PC-9 (cell line): ENCODE measurements around the gene PTCD1. TPM values are rescaled to one million over a fixed set of nuclear protein-coding genes. Genes with fewer than 3 reads are reported as not detected.

ENCODE experiments used
- BruUV-seq: library from RNA; stranded (reverse); fragments of 400-500 nt; replicated peaks from 2 replicates; lab custom pipeline; 2021; lab: Mats Ljungman, UMichigan
- CTCF ChIA-PET: fragments of 300-600 bp; sonication (Branson Sonifier 250); formaldehyde crosslinking; loops from one replicate; lab custom pipeline; 2022; ENCODE audit warnings: antibody characterized with exemption; lab: Charles Lee
- POLR2A ChIA-PET: fragments of 300-600 bp; sonication (Branson Sonifier 250); formaldehyde crosslinking; loops from one replicate; lab custom pipeline; 2022; ENCODE audit warnings: antibody characterized with exemption; ENCODE audit not compliant: unreplicated experiment; lab: Charles Lee
- DNase-seq, 2 experiments: peaks; one replicate each; pipeline versions ENCODE4 v3.0.0 to v3.0.0-alpha.2; 2015 to 2022; ENCODE audit warnings: mixed read lengths in 1 of 2
- H2AFZ ChIP-seq: fragments of 200-600 bp; sonication (generic); 2 replicates; pipeline ENCODE4 v1.8.1; 2017; ENCODE audit warnings: antibody characterized with exemption
- H3F3A ChIP-seq: fragments of 200-600 bp; sonication (generic); 2 replicates; pipeline ENCODE4 v1.8.1; 2017; ENCODE audit warnings: antibody characterized with exemption, mild to moderate bottlenecking, low read depth; ENCODE audit not compliant: insufficient read depth
- H3K27ac ChIP-seq: fragments of 200-600 bp; sonication (generic); 2 replicates; pipeline ENCODE4 v1.6.1; 2016; ENCODE audit warnings: mixed run types
- H3K27me3 ChIP-seq: fragments of 200-600 bp; sonication (generic); 2 replicates; pipeline ENCODE4 v1.6.1; 2016; ENCODE audit warnings: low read depth, mixed run types; ENCODE audit not compliant: insufficient read depth
- H3K36me3 ChIP-seq: fragments of 200-600 bp; sonication (generic); 2 replicates; pipeline ENCODE4 v1.6.1; 2016; ENCODE audit warnings: low read depth, mixed run types
- H3K4me1 ChIP-seq: fragments of 200-600 bp; sonication (generic); replicated peaks from 2 replicates; pipeline ENCODE4 v1.6.1; 2016; ENCODE audit warnings: mixed run types; ENCODE audit not compliant: insufficient read depth
- H3K4me2 ChIP-seq: fragments of 200-600 bp; sonication (generic); 2 replicates; pipeline ENCODE4 v1.6.1; 2017; ENCODE audit warnings: mixed run types
- H3K4me3 ChIP-seq: fragments of 200-600 bp; sonication (generic); 2 replicates; pipeline ENCODE4 v1.6.1; 2016; ENCODE audit warnings: mixed run types
- H3K79me2 ChIP-seq: fragments of 200-600 bp; sonication (generic); 2 replicates; pipeline ENCODE4 v1.6.1; 2017; ENCODE audit warnings: low read depth, mixed run types
- H3K9me2 ChIP-seq: fragments of 200-600 bp; sonication (generic); 2 replicates; pipeline ENCODE4 v1.8.1; 2017; ENCODE audit warnings: mild to moderate bottlenecking; ENCODE audit not compliant: insufficient read depth
- H3K9me3 ChIP-seq: fragments of 200-600 bp; sonication (generic); 2 replicates; pipeline ENCODE4 v1.8.1; 2016; ENCODE audit warnings: low read depth; ENCODE audit not compliant: insufficient read depth
- H4K20me1 ChIP-seq: fragments of 200-600 bp; sonication (generic); 2 replicates; pipeline ENCODE4 v1.8.1; 2017; ENCODE audit not compliant: insufficient read depth
- EZH2 ChIP-seq: fragments of 200-600 bp; sonication (generic); IDR thresholded peaks from 2 replicates; pipeline ENCODE4 v1.8.0; 2017; ENCODE audit warnings: antibody characterized with exemption, low read depth
- intact Hi-C: fragments of 100-400 bp; cut with micrococcal nuclease; formaldehyde crosslinking; loops from one replicate; pipeline ENCODE4 v1.10.0; 2022; ENCODE audit not compliant: unreplicated experiment
- total RNA-seq: library from RNA; stranded (reverse); gene quantifications from 2 replicates; pipeline ENCODE4 v1.2.3, GENCODE V29; 2021
- TF ChIP-seq, protein P1 (sequence below): fragments of 200-600 bp; sonication (generic); conservative IDR thresholded peaks from 2 replicates; pipeline ENCODE4 v1.6.1; 2017; ENCODE audit warnings: mixed run types, antibody characterized with exemption, mild to moderate bottlenecking, moderate library complexity

PTCD1 gene
- total RNA-seq, 1 experiment from 2014 or later, result 8.0 TPM

DNA sequence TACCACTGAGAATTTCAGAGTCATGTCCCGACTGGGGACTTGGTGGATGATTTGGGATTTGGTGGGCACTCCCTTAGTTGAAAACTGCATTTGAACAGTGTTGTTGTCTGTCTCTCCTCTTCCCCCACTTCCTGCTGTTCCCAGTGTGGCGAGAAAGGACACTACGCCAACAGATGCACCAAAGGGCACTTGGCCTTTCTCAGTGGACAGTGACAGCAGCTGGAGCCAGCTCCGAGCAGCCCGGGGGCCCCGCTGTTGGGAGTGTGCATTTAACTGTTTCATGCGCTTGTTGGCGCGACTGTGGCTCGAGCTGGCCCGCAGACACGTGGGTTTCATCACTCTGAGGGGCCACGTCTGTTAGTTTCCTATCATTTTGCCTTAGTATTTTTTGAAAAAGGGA, 17.7 kb upstream of the PTCD1 start:
- no peak overlapping the region for H3K27ac ChIP-seq
- no peak for DNase-seq
- H3K79me2 ChIP-seq, result peaks cover 26% of the 10 kb centered on the region
- no TSS peak for BruUV-seq
- H4K20me1 ChIP-seq, result peaks cover 38% of the 10 kb centered on the region
- H3K36me3 ChIP-seq, result peaks cover 20% of the 10 kb centered on the region
- TF ChIP-seq EZH2, result no peak
- TF ChIP-seq, protein P1, sequence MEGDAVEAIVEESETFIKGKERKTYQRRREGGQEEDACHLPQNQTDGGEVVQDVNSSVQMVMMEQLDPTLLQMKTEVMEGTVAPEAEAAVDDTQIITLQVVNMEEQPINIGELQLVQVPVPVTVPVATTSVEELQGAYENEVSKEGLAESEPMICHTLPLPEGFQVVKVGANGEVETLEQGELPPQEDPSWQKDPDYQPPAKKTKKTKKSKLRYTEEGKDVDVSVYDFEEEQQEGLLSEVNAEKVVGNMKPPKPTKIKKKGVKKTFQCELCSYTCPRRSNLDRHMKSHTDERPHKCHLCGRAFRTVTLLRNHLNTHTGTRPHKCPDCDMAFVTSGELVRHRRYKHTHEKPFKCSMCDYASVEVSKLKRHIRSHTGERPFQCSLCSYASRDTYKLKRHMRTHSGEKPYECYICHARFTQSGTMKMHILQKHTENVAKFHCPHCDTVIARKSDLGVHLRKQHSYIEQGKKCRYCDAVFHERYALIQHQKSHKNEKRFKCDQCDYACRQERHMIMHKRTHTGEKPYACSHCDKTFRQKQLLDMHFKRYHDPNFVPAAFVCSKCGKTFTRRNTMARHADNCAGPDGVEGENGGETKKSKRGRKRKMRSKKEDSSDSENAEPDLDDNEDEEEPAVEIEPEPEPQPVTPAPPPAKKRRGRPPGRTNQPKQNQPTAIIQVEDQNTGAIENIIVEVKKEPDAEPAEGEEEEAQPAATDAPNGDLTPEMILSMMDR, result no peak
- intact Hi-C loops, result no loop called here
- H3K9me3 ChIP-seq, result no peaks in the 10 kb centered on the region
- no peak overlapping the region for H3K4me2 ChIP-seq
- H3K9me2 ChIP-seq, result no peaks in the 10 kb centered on the region
- CTCF ChIA-PET, result no interaction called here
- H2AFZ ChIP-seq, result no peak overlapping the region
- POLR2A ChIA-PET, result no interaction called here
- peaks cover 22% of the 10 kb centered on the region; the same call in 1 of the 2 replicates for H3F3A ChIP-seq
- H3K4me1 ChIP-seq, result no peaks in the 10 kb centered on the region
- H3K4me3 ChIP-seq, result no peak overlapping the region
- H3K27me3 ChIP-seq, result no peaks in the 10 kb centered on the region

DNA sequence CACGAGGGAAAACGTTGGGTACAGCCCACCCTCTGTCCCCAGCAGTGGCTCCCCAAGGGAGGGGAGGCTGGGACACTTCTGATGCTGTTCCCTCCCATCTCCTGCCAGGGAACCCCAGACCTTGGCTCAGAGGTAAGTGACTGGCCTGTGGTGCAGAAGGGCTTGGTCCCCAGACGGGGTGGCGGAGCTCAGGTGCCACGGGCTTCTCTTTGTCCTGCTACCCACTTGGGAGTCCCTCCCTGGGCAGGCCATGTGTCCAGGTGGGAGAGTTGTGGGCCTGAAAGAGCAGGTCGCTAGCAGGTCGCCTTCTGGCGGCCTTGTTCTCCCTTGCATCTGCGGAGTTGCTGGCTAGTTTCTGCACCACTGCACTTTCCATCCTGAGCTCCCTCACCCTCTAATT, 17.3 kb upstream of the PTCD1 start:
- POLR2A ChIA-PET, result no interaction called here
- no peaks in the 10 kb centered on the region for H3K9me2 ChIP-seq

DNA sequence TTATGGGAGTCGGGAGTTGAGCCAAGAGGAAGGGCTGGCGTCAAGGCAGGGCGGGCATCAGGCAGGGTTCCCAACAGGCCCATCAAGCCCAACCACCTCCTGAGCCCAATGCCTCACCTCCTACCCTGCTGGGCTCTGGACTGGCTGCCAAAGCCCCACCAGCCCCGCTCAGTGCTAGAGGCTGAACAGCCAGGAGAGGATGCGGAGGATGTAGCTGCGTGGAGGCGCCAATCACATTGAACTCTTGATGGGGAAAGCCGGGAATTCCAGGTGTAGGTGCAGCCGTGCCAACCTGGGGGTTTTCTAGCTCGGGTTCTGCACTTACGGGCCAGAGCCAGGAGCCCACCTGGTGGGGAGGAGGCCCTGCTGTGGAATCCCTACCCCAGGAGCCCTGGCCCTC, 14.5 kb upstream of the PTCD1 start:
- Histone ChIP-seq H3K79me2 (no peaks in the 10 kb centered on the region), H3K4me1 (no peaks in the 10 kb centered on the region), H3K4me2 (no peak overlapping the region), H3K27ac (no peak overlapping the region), H3K27me3 (no peaks in the 10 kb centered on the region), H3F3A (peaks cover 8% of the 10 kb centered on the region; the same call in 1 of the 2 replicates), H3K36me3 (peaks cover 10% of the 10 kb centered on the region), H3K9me3 (no peaks in the 10 kb centered on the region), H3K9me2 (no peaks in the 10 kb centered on the region), H3K4me3 (no peak overlapping the region), H2AFZ (no peak overlapping the region), H4K20me1 (peaks cover 13% of the 10 kb centered on the region)
- no TSS peak for BruUV-seq
- ChIA-PET CTCF (no interaction called here), POLR2A (no interaction called here)
- TF ChIP-seq EZH2, result no peak
- TF ChIP-seq, protein P1, result no peak
- intact Hi-C loops, result no loop called here
- DNase-seq, result no peak

More for the DNA sequence above, 17.3 kb upstream of the PTCD1 start:
- peaks cover 20% of the 10 kb centered on the region for H3K36me3 ChIP-seq
- H3K4me2 ChIP-seq, result no peak overlapping the region
- no peaks in the 10 kb centered on the region for H3K4me1 ChIP-seq
- no peaks in the 10 kb centered on the region for H3K27me3 ChIP-seq
- TF ChIP-seq EZH2, result no peak
- TF ChIP-seq, protein P1, result no peak
- no peak overlapping the region for H2AFZ ChIP-seq
- BruUV-seq, result no TSS peak
- no peak for DNase-seq
- H3K27ac ChIP-seq, result no peak overlapping the region
- H3F3A ChIP-seq, result peaks cover 22% of the 10 kb centered on the region; the same call in 1 of the 2 replicates
- peaks cover 34% of the 10 kb centered on the region for H4K20me1 ChIP-seq
- no peaks in the 10 kb centered on the region for H3K9me3 ChIP-seq
- peaks cover 22% of the 10 kb centered on the region for H3K79me2 ChIP-seq
- intact Hi-C loops, result no loop called here
- CTCF ChIA-PET, result no interaction called here
- no peak overlapping the region for H3K4me3 ChIP-seq
